HuH-7 (cell line): Measurements from ENCODE around the gene ARPC2.
"Not testable (repeated sequence)": the region's sequence is repeated elsewhere in the genome, so short reads cannot be mapped to it uniquely, and the experiment has no call there.

Experiments
- DNase-seq: peaks from one replicate; pipeline ENCODE4 v3.0.0; 2011; ENCODE audit warnings: low spot score

ARPC2 gene

DNA sequence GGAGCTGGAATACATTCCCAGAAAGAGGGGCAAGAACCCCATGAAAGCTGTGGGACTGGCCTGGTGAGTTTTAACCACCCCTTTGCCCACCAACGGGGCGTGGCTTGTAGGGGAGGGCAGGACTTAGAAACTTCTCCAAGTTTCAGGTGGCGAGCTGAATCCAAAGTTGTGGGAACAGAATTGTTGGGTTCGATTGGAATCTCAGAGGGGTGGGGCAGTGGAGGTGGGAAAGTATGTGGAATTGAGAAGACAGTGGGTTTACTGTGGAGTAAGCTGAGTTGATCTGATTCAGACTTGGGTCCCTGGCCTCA is 54.5 kb downstream of the ARPC2 start:
- no peak for DNase-seq

DNA sequence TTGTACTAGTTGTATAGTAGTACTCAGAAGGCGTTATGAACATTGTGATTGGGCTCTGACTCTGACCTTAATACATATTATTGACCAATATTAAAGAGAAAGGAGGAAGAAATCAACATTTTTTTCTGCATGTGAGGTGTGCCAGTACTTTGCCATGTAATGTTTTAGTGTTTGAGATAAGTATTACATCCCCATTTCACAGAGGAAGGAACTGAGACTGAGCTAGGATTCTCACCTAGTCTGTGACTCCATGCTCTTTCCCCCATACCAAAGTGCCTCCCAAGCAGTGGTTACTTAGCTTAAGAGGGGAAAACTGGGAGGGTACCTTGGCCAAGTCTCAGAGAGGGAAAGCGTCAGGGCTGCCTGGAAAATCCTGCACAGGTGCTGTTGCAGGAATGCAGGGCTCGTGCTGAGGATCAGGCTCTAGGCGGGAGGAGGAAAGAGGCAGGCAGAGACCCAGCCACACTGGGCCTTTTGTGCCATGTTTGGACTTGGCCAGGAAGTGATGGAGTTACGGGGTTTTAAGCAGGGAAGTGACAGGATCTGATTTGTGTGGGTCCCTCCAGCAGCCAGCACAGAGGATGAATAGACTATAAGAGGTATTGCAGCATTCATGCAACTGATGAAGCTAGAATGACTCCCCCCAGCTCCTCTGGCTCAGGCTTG is 55.0 kb downstream of the ARPC2 start:
- no peak for DNase-seq

DNA sequence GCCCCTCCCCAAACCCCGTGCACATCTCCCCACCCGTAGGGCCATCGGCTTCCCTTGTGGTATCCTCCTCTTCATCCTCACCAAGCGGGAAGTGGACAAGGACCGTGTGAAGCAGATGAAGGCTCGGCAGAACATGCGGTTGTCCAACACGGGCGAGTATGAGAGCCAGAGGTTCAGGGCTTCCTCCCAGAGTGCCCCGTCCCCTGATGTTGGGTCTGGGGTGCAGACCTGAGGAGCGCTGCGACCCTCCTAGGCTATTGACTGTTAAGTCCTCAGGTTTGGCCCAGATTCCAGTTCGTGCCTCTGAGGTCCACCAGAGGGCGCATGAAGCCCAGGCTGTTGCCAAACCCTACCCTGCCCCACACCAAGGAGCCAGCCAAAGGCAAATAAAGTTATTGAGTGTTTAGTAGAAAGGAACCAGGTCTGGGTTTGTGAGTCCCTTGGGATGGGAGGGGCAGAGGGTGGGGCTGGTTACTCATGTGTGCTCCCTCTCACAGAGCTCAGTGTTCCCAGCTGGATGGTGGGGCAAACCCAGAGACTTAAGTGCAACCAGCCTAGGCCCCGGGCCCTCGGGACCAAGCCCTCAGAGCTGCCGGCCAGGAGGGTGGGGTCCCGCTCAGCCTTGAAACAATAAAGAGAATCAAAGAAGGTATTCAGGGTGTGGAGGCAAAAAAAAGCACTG is 55.7 kb downstream of the ARPC2 start:
- peak; percentile 86 for DNase-seq

DNA sequence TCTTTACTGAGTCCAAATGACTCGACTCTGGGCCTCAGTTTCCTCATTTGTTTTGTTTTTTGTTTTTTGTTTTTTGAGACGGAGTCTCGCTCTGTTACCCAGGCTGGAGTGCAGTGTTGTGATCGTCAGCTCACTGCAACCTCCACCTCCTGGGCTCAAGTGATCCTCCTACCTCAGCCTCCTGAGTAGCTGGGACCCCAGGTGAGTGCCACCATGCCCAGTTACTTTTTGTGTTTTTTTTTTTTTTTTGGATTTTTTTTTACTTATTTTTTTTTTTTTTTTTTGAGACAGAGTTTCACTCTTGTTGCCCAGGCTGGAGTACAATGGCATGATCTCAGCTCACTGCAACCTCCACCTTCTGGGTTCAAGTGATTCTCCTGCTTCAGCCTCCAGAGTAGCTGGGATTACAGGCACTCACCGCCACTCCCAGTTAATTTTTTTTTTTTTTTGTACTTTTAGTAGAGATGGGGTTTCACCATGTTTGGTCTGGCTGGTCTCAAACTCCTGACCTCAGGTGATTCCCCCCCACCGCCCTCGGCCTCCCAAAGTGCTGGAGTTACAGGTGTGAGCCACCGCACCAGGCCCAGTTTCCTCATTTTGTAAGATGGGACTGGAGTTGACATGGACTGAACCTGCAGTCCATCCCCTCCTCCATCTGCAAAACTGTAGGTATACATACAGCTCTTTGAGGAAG is 56.4 kb downstream of the ARPC2 start:
- not testable (repeated sequence) for DNase-seq

DNA sequence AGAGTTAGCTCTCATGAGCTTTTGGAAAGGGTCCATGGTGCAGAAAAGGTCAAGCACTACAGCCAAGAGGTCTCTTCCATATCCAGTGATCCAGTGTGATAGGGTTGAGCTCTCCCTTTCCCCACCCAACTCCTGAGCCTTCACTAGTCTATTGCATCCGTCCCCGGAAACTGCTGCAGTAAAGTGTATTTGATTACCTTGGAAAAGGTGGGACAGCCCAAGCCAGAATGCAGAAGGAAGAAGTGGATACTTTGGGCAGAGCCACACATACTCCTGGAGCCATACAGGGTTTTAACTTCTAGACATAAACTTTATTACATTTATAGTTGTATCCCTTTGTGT is 56.9 kb downstream of the ARPC2 start:
- no peak for DNase-seq

DNA sequence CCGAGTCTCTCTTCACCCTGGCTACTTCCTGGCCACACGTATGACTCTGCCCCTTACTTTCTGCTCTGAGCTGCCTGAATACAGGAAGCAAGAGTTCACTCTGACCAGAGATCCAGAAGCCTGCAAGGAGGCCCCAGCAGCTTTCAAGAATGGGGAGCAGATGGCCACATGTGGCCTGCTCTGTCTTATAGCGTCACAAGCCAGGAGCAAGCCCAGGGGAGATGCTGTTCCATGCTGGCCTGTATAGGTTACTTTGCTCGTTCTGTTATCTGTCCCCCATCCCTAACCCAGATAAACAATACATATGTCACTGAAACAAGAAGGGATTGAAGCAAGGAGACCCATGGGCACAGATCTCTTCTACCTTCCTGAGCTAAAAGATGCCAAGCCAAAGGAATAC is 57.6 kb downstream of the ARPC2 start:
- DNase-seq, result no peak

DNA sequence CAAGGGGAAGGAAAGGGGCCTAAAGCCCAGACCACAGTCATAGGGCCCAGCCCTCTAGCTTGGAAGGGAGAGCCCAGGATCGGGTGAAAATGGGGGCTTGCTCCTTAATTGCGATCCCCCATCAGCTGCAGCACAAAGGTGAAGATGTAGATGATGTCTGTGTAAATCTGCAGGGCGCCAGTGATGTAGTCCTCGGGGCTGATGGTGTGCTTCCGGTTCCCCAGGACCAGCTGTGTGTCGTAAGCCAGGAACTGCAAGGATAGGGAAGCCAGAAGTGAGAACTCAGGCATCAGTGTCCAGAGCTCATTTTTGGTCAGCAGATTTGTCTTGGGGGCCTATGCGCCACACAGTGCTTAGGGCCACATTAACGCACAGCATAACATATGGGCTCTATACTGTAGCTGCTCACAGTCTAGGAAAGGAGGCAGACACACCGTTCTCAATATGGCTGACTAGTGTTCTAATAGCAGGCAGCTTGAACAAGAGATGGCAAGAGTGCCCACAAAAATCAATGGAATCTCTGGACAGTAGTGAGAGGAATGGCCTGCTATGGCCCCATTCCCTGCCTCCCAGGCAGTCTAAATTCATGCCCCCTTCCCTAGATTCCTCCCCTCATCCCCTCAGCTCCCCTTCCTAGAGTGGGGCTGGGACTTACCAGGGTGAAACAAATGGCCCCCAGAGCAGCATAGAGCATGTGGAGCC is 58.5 kb downstream of the ARPC2 start:
- no peak for DNase-seq

DNA sequence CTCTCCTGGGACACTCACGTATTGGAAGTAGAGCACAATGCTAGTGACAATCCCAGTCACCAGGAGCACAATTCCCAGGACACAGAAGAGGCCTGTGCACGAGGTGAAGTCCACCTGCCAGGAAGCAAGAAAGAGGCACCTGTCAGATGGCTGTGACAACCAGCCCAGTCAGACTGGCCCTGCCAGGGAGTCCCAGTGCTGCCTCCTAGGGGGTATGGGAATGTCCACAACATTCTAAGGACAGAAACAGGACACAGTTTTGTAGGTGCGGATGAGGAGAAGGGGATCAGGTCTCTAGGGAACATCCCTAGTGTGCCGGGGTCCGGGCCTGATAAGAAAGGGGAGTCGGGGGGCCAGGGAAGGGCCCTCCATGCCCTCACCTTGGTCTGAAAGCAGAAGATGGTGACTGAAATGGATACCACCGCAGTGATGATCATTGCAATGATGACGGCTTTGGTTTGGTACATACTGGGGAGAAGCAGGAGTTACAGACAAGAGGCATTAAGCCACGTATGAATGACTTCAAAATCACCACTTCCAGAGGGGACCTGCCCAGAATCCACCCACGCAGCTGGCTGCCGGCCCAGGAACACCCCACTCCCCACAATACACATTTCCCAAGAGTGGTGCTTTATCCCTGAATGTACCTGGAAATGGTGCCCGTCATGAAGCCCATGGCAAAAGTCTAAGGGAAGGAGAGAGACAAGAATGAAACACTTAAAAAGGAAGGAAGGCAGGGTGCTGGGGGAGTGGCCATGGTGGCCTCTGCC is 60.2 kb downstream of the ARPC2 start:
- no peak for DNase-seq

DNA sequence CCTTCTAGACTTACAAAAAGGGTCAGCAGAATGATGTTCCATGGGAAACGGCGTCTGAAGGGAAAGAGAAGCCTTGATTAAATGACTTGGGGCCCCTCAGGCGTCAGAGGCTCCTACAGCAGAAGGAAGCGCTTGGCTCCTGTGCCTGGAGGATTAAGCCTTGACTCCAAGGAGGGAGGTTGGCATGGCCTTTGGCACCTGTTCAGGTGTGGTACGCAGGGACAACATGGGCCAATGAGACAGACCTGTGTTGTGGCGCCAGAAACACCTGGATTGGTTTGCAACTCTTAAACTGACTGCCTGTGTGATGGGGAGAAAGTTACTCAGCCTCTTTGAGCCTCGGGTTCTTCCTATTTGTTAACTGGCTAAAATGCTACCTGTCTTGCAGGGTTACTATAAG is 60.9 kb downstream of the ARPC2 start:
- no peak for DNase-seq

DNA sequence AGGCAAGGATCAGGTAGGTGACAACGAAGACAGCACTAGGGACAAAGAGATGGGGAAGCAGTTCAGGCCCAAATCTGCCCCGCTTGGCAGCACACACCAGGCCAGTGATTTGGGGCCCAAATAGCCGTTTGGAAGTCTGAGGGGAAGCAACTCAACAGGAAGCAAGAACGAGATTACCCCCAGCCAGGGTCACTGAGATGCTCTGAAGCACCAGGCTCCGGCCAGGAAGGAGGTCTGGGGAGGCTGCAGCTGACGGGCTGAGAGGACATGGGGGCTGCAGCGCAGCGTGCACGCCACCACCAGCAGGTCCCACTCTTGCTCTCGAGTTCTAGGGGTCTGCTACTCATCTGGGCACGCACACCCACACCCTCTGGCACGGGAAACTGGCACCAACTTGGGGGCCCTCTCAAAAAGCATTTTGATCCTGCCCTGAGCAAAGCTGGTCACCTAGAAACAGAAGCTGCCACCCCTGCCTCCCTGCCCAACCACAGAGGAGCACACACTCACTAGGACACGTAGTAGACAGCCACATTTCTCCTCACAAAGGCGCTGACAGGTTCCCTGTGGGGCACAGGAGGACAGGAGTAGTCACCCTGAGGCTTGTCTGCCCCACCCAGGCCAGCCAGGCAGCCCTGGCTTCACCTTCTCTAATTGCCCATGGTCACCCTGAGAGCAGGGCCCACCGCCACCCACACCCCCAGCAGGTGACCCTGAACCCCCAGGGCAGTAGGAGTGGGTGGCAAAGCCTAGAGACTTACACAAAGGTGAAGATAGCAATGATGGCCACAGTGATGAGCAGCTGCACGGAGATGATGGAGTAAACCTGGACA is 61.8 kb downstream of the ARPC2 start:
- no peak for DNase-seq

DNA sequence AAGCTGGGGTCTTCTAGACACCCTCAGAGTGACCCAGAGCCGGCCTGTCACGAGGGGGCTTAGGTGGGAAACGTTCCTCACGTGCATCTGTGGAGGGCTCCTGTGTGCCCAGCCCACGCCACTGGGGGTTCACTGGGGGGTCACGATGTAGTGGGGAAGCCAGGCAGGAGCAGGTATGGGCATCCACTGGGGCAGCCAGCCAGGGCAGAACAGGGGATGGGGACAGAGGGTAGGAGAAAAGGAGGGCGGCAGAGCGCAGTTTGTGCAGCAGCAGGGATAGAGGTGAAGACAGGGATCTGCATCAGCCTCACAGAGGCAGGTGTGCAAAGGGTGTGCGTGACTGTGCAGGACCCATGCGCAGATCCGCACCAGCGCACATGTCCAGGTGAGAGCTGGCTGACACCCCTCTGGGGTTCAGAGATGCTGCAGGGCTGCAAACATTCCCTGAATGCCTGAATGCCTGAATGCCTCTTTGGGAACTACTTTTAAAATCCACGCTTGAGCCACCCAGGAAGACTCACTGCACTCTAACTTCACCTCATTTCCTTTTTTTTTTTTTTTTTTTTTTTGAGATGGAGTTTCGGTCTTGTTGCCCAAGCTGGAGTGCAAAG is 63.4 kb downstream of the ARPC2 start:
- DNase-seq, result no peak

DNA sequence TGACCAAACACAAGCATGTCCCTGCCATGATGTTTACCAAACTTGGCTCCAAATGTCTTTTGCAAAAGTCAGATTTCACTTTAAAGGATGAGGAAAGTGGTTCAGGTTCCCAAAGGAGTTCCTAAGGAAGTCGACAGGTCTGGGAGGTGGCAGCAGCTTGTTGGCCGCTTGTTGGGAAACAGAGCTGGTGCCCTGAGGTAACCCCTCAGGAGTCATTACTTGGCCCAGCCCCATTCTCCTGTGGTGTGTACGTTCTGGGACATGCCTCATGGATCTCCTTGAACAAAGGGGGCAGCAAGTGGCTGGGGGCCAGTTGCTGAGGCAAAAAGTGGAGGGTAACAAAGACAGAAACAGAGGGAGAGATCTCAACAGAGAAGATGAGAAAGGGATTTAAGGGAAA is 64.5 kb downstream of the ARPC2 start:
- DNase-seq, result no peak

DNA sequence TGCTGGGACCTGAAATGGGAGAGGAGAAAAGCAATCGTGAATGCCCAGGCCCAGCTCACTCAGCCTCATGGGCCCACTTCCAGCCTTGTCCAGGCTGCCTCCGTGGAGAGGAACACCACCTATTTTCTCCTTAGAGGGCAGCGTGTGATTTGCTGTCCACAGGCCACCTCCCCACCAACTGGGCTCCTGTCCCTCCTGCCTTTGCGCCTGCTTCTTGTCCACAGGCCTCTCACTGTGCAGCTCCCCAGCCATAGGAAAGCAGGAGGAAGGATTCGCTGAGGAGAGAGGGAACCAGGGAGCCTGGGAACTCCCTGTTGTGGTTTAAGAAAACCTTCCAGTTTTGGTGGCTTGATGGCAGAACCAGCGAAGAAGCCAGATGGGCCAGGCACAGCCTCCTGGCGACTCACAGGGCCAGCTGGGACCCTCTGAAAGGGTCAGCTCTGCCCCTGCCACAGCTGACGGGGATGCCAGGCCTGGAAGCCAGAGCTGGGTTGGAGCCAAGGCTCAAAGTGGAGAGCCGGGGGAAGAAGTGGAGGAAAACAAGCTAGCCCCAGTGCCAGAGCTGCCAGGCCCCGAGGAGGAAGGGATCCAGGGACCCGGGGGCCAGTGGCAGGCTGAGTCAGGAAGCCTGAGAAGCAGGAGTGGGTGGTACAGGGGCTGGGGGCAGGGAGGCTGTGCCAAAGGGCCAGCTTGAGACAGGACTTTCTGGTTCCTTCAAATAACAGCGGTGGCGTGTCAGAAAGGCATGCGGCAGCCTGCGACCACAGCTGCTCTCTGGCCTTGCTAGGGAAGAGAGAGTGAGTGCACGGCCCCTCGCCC is 65.4 kb downstream of the ARPC2 start:
- no peak for DNase-seq

DNA sequence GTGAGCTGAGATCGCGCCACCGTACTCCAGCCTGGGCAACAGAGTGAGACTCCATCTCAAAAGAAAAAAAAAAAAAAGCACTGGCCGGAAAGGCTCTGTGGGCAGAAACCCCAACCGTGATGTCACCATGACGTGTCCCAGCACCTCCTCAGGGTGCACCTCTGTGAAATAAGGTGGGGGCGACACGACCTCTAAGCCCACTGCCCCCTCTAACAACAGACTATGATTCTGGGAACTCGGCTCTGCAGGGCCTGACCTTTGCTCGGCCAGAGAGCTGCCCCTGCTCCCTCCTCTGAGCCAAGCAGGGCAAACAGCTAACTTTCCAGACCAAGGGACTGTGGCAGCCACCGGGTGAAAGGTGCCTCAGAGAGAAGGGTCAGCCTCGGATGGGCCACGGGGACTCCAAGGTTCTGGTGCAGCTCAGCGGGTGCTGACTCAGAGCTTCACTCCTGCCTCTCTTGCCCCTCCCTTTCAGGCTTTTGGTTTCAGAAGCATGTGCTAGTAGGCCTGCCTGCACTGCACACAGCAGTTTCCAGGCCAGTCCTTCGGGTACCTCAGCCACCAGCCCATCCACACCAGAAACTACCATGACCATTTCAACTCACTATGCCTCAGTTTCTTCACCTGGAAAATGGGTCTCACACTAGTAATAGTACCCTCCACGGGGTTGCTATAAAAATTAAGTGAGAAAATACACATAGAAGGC is 67.3 kb downstream of the ARPC2 start:
- DNase-seq, result no peak

DNA sequence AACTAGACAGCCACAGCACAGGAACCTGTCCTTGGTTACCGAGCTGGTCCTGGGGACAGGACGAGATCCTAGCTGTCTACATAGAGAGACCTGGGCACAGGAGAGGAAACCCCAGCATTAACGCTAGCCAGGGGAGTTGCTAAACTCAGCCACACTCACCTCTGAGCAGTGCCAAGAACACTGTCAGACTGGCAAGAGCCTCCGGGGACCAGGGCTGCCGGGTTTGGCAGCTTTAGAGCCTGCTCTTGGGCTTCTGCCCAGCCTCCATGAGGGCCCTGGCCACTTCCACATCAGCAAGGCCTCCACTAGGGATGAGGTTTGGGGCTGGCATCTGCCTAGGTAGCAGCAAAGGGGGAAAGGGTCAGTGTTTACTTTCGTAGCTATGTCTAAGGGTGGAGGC is 68.6 kb downstream of the ARPC2 start:
- no peak for DNase-seq

DNA sequence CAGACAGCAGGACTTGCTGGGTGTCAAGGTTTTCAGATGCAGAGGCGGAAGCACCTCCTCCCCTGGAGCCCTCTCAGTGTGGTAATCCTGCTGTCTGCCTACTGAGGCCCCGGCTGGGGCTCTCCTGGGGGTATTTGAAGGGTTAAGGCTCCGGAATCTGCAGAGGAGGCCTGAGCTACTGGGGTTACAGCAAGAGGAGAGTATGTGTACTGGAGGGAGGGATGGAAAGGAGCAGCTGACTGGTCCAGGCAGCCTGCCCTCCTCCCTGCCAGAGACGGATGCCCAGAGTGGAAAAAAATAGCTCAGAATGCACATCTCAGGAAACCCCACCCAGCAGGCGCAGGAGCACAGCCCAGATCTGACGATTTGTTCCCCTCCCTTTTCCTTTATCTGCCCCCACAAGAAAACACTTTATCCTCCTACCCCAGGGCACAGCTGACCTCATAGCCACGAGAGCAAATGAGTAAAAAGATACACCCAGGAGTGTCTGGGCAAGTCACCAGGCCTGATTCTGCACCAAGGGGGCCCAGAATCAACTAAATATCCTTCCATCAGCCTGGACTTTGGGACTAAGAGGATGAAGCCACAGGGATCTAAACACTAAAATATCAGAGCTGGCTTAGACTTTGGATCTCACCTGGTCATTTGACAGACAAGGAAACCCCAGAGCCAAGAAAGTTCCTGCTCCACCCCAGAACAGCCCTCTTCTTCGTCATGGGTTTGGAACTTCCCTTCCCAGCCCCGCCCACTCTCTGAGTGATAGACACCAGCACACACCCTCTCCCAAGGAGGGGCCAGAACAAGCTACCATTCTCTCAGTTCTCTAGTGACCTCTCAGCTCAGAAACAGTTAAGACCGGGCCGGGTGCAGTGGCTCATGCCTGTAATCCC is 69.8 kb downstream of the ARPC2 start:
- DNase-seq, result peak; percentile 88

DNA sequence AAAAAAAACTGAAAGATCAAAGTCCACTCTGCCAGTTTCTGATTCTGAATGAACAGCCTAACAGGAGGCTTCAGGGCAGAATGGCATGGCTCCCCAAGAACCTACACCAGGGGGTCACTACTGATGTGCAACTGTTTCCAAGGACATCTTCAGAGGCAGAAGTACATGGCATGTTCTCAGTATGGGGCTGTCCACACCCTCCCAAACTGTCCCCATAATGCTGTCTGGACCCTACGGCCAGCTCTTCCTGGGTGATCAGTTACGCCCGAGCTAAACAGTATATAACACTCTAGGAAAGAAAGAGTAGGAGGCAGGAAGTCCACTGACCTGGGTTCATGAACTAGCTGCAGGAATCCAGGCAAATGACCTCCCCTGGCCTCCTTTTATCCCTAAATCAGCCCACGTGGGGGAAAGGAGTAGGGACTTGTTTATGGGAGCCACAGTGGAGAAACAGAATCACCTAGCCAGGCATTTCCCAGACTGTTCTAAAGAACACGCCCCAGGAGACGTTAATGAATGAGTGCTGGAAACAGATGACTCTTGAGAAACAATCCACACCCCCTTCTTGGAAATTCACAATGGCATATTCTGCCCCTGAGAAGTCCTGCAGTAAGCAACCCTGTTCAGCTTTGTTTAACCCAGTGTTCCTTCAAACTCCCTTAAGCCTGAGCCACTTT is 72.8 kb downstream of the ARPC2 start:
- no peak for DNase-seq
